IMR-90 (cell line): ENCODE data around the gene TTLL11. TPM values are rescaled to one million over a fixed set of nuclear protein-coding genes. Genes with fewer than 3 reads are reported as not detected.

Experiments
- ATAC-seq: fragments of 200-7000 bp; cut with Tn5 transposase; 2 replicates; pipeline ENCODE4 v1.9.1; 2020; ENCODE audit warnings: low read depth, mild to moderate bottlenecking, moderate library complexity
- BruUV-seq: library from RNA; stranded (reverse); fragments of 400-500 nt; replicated peaks from 2 replicates; lab custom pipeline; 2021; lab: Mats Ljungman, UMichigan
- CTCF ChIA-PET: fragments of 300-600 bp; formaldehyde crosslinking; extraction: SDS; loops from one replicate; lab custom pipeline; 2021; ENCODE audit warnings: antibody characterized with exemption; lab: Yijun Ruan, JAX
- POLR2A ChIA-PET: fragments of 300-600 bp; sonication (Branson Sonifier 250); formaldehyde crosslinking; loops from one replicate; lab custom pipeline; 2022; ENCODE audit warnings: antibody characterized with exemption; ENCODE audit not compliant: unreplicated experiment; lab: Charles Lee
- DNase-seq: peaks from one replicate; pipeline ENCODE4 v3.0.0; 2013
- H2AFZ ChIP-seq: replicated peaks from 2 replicates; pipeline ENCODE3; 2013; ENCODE audit warnings: low read length, mild to moderate bottlenecking; ENCODE audit not compliant: poor library complexity
- H2AK5ac ChIP-seq: 2 replicates; pipeline ENCODE4 v1.6.1; 2013; ENCODE audit warnings: low read depth, low read length, inconsistent platforms
- H2AK9ac ChIP-seq: replicated peaks from 2 replicates; pipeline ENCODE3; 2013; ENCODE audit warnings: mild to moderate bottlenecking, low read depth, low read length, moderate library complexity; ENCODE audit not compliant: poor library complexity
- H2BK120ac ChIP-seq: 2 replicates; pipeline ENCODE4 v1.6.1; 2013; ENCODE audit warnings: low read depth, low read length, inconsistent platforms
- H2BK15ac ChIP-seq: 3 replicates; pipeline ENCODE4 v1.6.1; 2013; ENCODE audit warnings: low read depth, low read length, inconsistent platforms
- H2BK20ac ChIP-seq: 2 replicates; pipeline ENCODE4 v1.6.1; 2013; ENCODE audit warnings: low read depth, mild to moderate bottlenecking, inconsistent platforms, low read length, moderate library complexity
- H2BK5ac ChIP-seq: 2 replicates; pipeline ENCODE4 v1.6.1; 2013; ENCODE audit warnings: mild to moderate bottlenecking, low read depth, low read length, inconsistent platforms; ENCODE audit not compliant: poor library complexity, severe bottlenecking
- H3K14ac ChIP-seq: replicated peaks from 2 replicates; pipeline ENCODE4 v1.6.1; 2013; ENCODE audit warnings: low read depth, low read length, inconsistent platforms
- H3K18ac ChIP-seq: 2 replicates; pipeline ENCODE4 v1.6.1; 2013; ENCODE audit warnings: low read depth, low read length, control low read depth
- H3K23ac ChIP-seq: 2 replicates; pipeline ENCODE4 v1.6.1; 2013; ENCODE audit warnings: low read depth, low read length, inconsistent platforms
- H3K27ac ChIP-seq: 2 replicates; pipeline ENCODE4 v1.5.1; 2013; ENCODE audit warnings: mild to moderate bottlenecking, control low read depth, low read length; ENCODE audit not compliant: insufficient read depth
- H3K27me3 ChIP-seq: 2 replicates; pipeline ENCODE4 v1.6.1; 2013; ENCODE audit warnings: low read length; ENCODE audit not compliant: control insufficient read depth, insufficient read depth
- H3K36me3 ChIP-seq: 2 replicates; pipeline ENCODE4 v1.6.1; 2013; ENCODE audit warnings: low read length, mixed read lengths; ENCODE audit not compliant: control insufficient read depth, insufficient read depth
- H3K4ac ChIP-seq: 2 replicates; pipeline ENCODE4 v1.6.1; 2013; ENCODE audit warnings: low read depth, low read length, inconsistent platforms
- H3K4me1 ChIP-seq: 2 replicates; pipeline ENCODE4 v1.6.1; 2013; ENCODE audit warnings: low read length, mixed read lengths; ENCODE audit not compliant: control insufficient read depth, insufficient read depth
- H3K4me2 ChIP-seq: 2 replicates; pipeline ENCODE4 v1.6.1; 2013; ENCODE audit warnings: low read depth, mild to moderate bottlenecking, control low read depth, low read length, moderate library complexity
- H3K4me3 ChIP-seq: 2 replicates; pipeline ENCODE4 v1.5.1; 2013; ENCODE audit warnings: low read depth, mild to moderate bottlenecking, control low read depth, low read length, moderate library complexity; ENCODE audit not compliant: insufficient read depth
- H3K56ac ChIP-seq: 2 replicates; pipeline ENCODE4 v1.6.1; 2013; ENCODE audit warnings: low read length, inconsistent platforms; ENCODE audit not compliant: insufficient read depth; ENCODE audit errors: extremely low read depth
- H3K79me1 ChIP-seq, 2 experiments: 2 replicates each; pipeline ENCODE4 v1.6.1; 2013; ENCODE audit warnings: low read length in 2 of 2, inconsistent platforms in 1 of 2, low read depth in 1 of 2
- H3K9ac ChIP-seq: 2 replicates; pipeline ENCODE4 v1.6.1; 2013; ENCODE audit warnings: low read depth, low read length, control low read depth
- H3K9me1 ChIP-seq: 2 replicates; pipeline ENCODE4 v1.6.1; 2013; ENCODE audit warnings: low read length, inconsistent platforms; ENCODE audit not compliant: insufficient read depth
- H3K9me3 ChIP-seq: 2 replicates; pipeline ENCODE4 v1.6.1; 2013; ENCODE audit warnings: low read length; ENCODE audit not compliant: control insufficient read depth, insufficient read depth
- H4K20me1 ChIP-seq: 2 replicates; pipeline ENCODE4 v1.6.1; 2013; ENCODE audit warnings: low read length, inconsistent platforms; ENCODE audit not compliant: insufficient read depth
- H4K5ac ChIP-seq: 2 replicates; pipeline ENCODE4 v1.6.1; 2013; ENCODE audit warnings: mild to moderate bottlenecking, low read depth, low read length, control low read depth
- H4K8ac ChIP-seq, 2 experiments: 2 replicates each; pipeline ENCODE4 v1.6.1; 2013; ENCODE audit warnings: low read depth in 2 of 2, low read length in 2 of 2, control low read depth in 1 of 2, inconsistent platforms in 1 of 2
- H4K91ac ChIP-seq: 2 replicates; pipeline ENCODE4 v1.6.1; 2013; ENCODE audit warnings: low read depth, low read length, inconsistent platforms; ENCODE audit not compliant: insufficient read depth
- BHLHE40 ChIP-seq: fragments of 150-350 bp; IDR thresholded peaks from 2 replicates; pipeline ENCODE4 v1.6.1; 2016; ENCODE audit warnings: mild to moderate bottlenecking, low read depth, low read length
- CEBPB ChIP-seq: IDR thresholded peaks from 2 replicates; pipeline ENCODE4 v1.6.1; 2012; ENCODE audit warnings: low read depth, low read length, improper control_type of control experiment
- CHD1 ChIP-seq: IDR thresholded peaks from 2 replicates; pipeline ENCODE4 v1.6.1; 2012; ENCODE audit warnings: low read depth, low read length, improper control_type of control experiment
- CTCF ChIP-seq: conservative IDR thresholded peaks from 2 replicates; pipeline ENCODE4 v1.5.1; 2012; ENCODE audit warnings: mild to moderate bottlenecking, low read depth, low read length, improper control_type of control experiment
- FOS ChIP-seq: fragments of 150-350 bp; IDR thresholded peaks from 2 replicates; pipeline ENCODE4 v1.6.1; 2016; ENCODE audit warnings: low read depth, low read length
- MXI1 ChIP-seq: IDR thresholded peaks from 2 replicates; pipeline ENCODE4 v1.6.1; 2012; ENCODE audit warnings: low read depth, mild to moderate bottlenecking, low read length, moderate library complexity, borderline replicate concordance
- NFE2L2 ChIP-seq: fragments of 150-350 bp; IDR thresholded peaks from 2 replicates; pipeline ENCODE4 v1.6.1; 2016; ENCODE audit warnings: low read depth, mild to moderate bottlenecking, low read length
- RAD21 ChIP-seq: IDR thresholded peaks from 2 replicates; pipeline ENCODE4 v1.6.1; 2012; ENCODE audit warnings: low read length, improper control_type of control experiment
- RCOR1 ChIP-seq: IDR thresholded peaks from 2 replicates; pipeline ENCODE4 v1.6.1; 2012; ENCODE audit warnings: mild to moderate bottlenecking, low read length, improper control_type of control experiment; ENCODE audit not compliant: insufficient replicate concordance
- SMC3 ChIP-seq: fragments of 150-350 bp; IDR thresholded peaks from 2 replicates; pipeline ENCODE4 v1.6.1; 2016; ENCODE audit warnings: low read depth, mild to moderate bottlenecking, antibody characterized with exemption, low read length, moderate library complexity
- WGBS, 2 experiments: methylation state at CpG; one replicate each; pipeline versions ENCODE4 v1.1.5 to v1.1.7; 2013; ENCODE audit warnings: missing lambda C conversion rate in 2 of 2; ENCODE audit not compliant: insufficient read length in 1 of 2; ENCODE audit errors: extremely low coverage in 2 of 2; 5-methylcytosine and 5-hydroxymethylcytosine counted together
- dilution Hi-C: fragments of 300-500 bp; cut with HindIII; formaldehyde crosslinking; loops from one replicate; pipeline ENCODE4 v1.14.3; 2018; ENCODE audit warnings: low sequenced_read_pairs; ENCODE audit not compliant: unreplicated experiment
- in situ Hi-C: fragments of 300-500 bp; cut with MboI; formaldehyde crosslinking; loops from 3 replicates; pipeline ENCODE4 v1.14.3; 2019; ENCODE audit warnings: low sequenced_read_pairs, inconsistent platforms, mixed read lengths
- intact Hi-C: fragments of 100-400 bp; cut with micrococcal nuclease; formaldehyde crosslinking; loops from 2 replicates; pipeline ENCODE4 v1.10.0; 2022
- polyA plus RNA-seq, 3 experiments: library from polyadenylated mRNA; depleted of rRNA; stranded (reverse); fragments of >200 nt; gene quantifications; 2 replicates each; pipeline ENCODE4 v1.2.3, GENCODE V29; 2012; ENCODE audit warnings: low replicate concordance in 1 of 3
- total RNA-seq: library from RNA; depleted of rRNA; stranded (reverse); fragments of >200 nt; gene quantifications from 2 replicates; pipeline ENCODE4 v1.2.3, GENCODE V29; 2012

TTLL11 gene
- total and polyA plus RNA-seq, 2 of the 4 experiments (the other 2 are of a cell fraction): 2.0 to 4.6 TPM

- H2BK15ac ChIP-seq: no peak overlapping the region
- no peaks in the 10 kb centered on the region for H3K36me3 ChIP-seq
- no peak overlapping the region for H2AK9ac ChIP-seq
- WGBS, 2 experiments: 100% methylated on average over 1 of the region's 3 CpGs; no CpG with 5 or more reads in 1 of the 2 experiments
- H3K79me1 ChIP-seq: peaks cover 0 to 5% of the 10 kb centered on the region in 2 experiments; a peak in 1 of 4 replicates
- H3K9me3 ChIP-seq: no peaks in the 10 kb centered on the region
- H3K23ac ChIP-seq: peak overlapping the region; percentile 24; the same call in 1 of the 2 replicates
- H3K4me1 ChIP-seq: peaks cover 18% of the 10 kb centered on the region
- no peaks in the 10 kb centered on the region for H4K20me1 ChIP-seq
- DNase-seq: no peak
- peaks cover 18% of the 10 kb centered on the region for H3K9me1 ChIP-seq
- no peak overlapping the region for H3K4me2 ChIP-seq
- no peak overlapping the region for H2AFZ ChIP-seq
- no peak overlapping the region for H3K9ac ChIP-seq
- H3K56ac ChIP-seq: no peak overlapping the region
- no peak overlapping the region for H3K27ac ChIP-seq
- ATAC-seq: no peak
- no peak overlapping the region for H4K5ac ChIP-seq
- no peak overlapping the region for H3K4me3 ChIP-seq
- no peaks in the 10 kb centered on the region for H3K27me3 ChIP-seq
- intact Hi-C loops (no loop called here), in situ Hi-C loops (no loop called here), dilution Hi-C loops (no loop called here)
- peak overlapping the region; percentile 26; the same call in 1 of the 2 replicates for H3K14ac ChIP-seq
- peak overlapping the region; percentile 59; the same call in 1 of the 2 replicates for H2AK5ac ChIP-seq
- peak overlapping the region; percentile 43; the same call in 1 of the 2 replicates for H2BK20ac ChIP-seq
- peak overlapping the region; percentile 9; the same call in 1 of the 2 replicates for H3K18ac ChIP-seq
- no peak overlapping the region for H4K8ac ChIP-seq
- H4K91ac ChIP-seq: peak overlapping the region; percentile 0; the same call in 1 of the 2 replicates
- POLR2A ChIA-PET: no interaction called here
- CTCF ChIA-PET: no interaction called here
- BruUV-seq: no TSS peak
- H3K4ac ChIP-seq: peak overlapping the region; percentile 32; the same call in 1 of the 2 replicates
- no peak for TF ChIP-seq RCOR1
- no peak for TF ChIP-seq FOS
- no peak for TF ChIP-seq BHLHE40
- TF ChIP-seq CHD1: no peak
- TF ChIP-seq CEBPB: no peak
- no peak for TF ChIP-seq SMC3
- no peak for TF ChIP-seq MXI1
- TF ChIP-seq NFE2L2: no peak
- no peak for TF ChIP-seq CTCF
- no peak for TF ChIP-seq RAD21
- peak overlapping the region; percentile 14; the same call in 1 of the 2 replicates for H2BK120ac ChIP-seq
- H2BK5ac ChIP-seq: no peak overlapping the region
Observed at GRCh38 chr9:121836366-121836885, 256.7 kb downstream of the TTLL11 start.
